GM15510 (cell line): ENCODE measurements around the gene FOXJ1.

Experiments
- POLR2A ChIP-seq: IDR thresholded peaks from 3 replicates; pipeline ENCODE4 v1.6.1; 2011; ENCODE audit warnings: borderline replicate concordance; ENCODE audit not compliant: insufficient read length; ENCODE audit errors: extremely low read depth

Gene FOXJ1

GRCh38 chr17:76088041-76088867 lies 52.8 kb downstream of the FOXJ1 start:
- TF ChIP-seq POLR2A, result no peak

- no peak for TF ChIP-seq POLR2A
Measured at GRCh38 chr17:76087531-76087930, 53.5 kb downstream of the FOXJ1 start.

DNA sequence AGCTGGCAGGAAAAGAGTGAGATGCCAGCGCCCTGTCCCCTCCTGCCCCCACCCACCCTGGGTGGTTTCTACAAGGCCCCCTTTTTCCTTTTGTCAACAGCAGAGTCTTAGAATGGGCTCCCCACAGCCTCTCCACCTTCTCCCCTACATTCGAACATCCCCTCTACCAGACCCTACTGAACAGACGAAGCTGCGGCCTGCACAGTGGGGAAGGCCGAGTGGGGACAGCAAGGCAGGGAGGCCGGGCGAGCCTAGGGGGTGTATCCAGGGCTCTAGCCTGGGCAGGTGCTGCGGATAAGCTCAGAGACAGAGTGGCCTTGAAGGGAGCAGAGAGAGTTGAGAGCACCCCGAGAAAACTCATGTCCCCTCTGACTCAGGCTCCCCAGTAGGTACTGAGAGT lies 54.7 kb downstream of the FOXJ1 start:
- no peak for TF ChIP-seq POLR2A
